ENCODE measurements around the gene CDC42BPB.

CDC42BPB gene

DNA sequence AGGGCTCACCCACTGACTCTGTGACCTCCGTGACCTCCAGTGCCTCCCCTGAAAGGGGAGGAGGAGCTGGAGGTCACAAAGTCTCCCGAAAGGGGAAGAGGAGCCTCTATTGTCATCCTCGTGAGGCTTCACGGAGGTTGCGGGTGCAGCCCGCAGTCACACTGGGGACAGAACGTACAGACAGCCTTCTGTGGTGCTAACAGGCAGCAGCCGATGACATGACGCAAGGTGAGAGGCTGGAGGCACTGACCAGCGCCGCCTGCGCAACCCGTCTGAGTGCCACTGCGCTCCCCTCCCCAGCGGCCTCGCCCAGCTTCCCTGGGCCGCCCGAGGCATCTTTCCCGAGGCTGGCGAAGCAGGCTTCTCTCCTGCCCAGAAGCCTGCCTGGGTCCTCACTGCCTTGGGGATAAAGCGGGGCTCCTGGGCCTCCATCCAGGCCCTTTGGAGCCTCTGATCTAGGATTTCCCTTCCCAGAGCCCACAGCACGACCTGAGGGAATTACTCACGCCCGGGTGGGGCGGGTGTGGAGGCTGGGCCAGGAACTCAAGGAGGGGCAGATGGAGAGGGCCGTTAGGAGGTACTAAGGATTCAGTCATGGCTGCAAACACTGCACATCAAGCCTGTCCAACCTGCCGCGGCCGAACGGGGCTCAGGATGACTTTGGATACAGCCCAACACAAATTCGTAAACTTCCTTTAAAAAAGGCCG is 14.3 kb upstream of the CDC42BPB start:
- Histone ChIP-seq H3K9me3 (ENCODE audit: insufficient read depth, low read length, severe bottlenecking) (no peaks in the 10 kb centered on the region), H3K27ac (ENCODE audit: low read length) (no peak overlapping the region), H3K79me2 (ENCODE audit: insufficient read depth, low read length) (no peaks in the 10 kb centered on the region), H3K4me3 (ENCODE audit: low read depth in 1 of 2, low read length in 2 of 2) (no peak overlapping the region), H2AFZ (ENCODE audit: low read depth, low read length) (no peak overlapping the region), H3K9ac (ENCODE audit: low read depth, low read length) (no peak overlapping the region), H3K4me2 (ENCODE audit: insufficient read depth, low read length) (no peak overlapping the region), H3K36me3 (ENCODE audit: insufficient read depth, low read length) (no peaks in the 10 kb centered on the region), H4K20me1 (ENCODE audit: insufficient read depth, low read length) (peaks cover 3% of the 10 kb centered on the region; the same call in 1 of the 2 replicates), H3K4me1 (ENCODE audit: insufficient read depth, low read length) (peaks cover 11% of the 10 kb centered on the region), H3K27me3 (ENCODE audit: insufficient read depth, low read length, poor library complexity) (peaks cover 9% of the 10 kb centered on the region)
- no peak for ATAC-seq (ENCODE audit: insufficient read depth, low read depth)
- DNase-seq = no peak
- no peak for TF ChIP-seq EZH2 (IDR thresholded peaks at IDR 0.05; ENCODE audit: borderline replicate concordance, low read depth, low read length, severe bottlenecking)
- TF ChIP-seq CTCF (IDR thresholded peaks at IDR 0.05; ENCODE audit: borderline replicate concordance, extremely low read depth, low read length, poor library complexity, severe bottlenecking) = no peak

DNA sequence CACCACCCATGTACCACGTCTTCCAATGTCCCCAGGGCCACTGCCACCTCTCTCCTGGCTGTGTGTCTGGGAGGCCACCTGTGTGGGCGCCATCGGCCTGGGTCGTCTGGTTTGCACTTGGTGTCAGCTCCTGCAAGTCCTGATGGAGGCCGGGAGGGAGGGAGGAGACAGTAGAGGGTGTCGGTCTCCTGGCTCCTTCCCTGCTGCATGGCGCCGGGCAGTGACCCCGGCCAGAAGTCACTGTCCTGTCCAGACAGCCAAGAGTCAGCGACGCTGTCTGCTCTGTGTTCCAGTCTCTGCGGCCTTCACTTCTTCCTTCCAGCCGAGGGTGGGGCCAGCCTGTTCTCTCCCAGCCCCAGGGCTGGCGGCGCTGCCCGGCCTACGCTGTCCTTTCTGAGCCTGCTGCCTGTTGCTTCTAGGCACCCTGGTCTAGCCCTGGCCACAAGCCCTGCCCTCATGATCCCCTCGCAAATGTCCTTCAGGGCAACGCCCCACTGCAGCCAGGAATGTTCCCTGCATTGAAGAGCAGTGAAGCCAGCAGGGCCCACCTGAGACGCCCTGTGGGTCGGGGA is 13.7 kb upstream of the CDC42BPB start:
- no peak for ATAC-seq (ENCODE audit: insufficient read depth, low read depth)
- DNase-seq = no peak
- TF ChIP-seq CTCF (IDR thresholded peaks at IDR 0.05; ENCODE audit: borderline replicate concordance, extremely low read depth, low read length, poor library complexity, severe bottlenecking) (no peak), EZH2 (IDR thresholded peaks at IDR 0.05; ENCODE audit: borderline replicate concordance, low read depth, low read length, severe bottlenecking) (no peak)

DNA sequence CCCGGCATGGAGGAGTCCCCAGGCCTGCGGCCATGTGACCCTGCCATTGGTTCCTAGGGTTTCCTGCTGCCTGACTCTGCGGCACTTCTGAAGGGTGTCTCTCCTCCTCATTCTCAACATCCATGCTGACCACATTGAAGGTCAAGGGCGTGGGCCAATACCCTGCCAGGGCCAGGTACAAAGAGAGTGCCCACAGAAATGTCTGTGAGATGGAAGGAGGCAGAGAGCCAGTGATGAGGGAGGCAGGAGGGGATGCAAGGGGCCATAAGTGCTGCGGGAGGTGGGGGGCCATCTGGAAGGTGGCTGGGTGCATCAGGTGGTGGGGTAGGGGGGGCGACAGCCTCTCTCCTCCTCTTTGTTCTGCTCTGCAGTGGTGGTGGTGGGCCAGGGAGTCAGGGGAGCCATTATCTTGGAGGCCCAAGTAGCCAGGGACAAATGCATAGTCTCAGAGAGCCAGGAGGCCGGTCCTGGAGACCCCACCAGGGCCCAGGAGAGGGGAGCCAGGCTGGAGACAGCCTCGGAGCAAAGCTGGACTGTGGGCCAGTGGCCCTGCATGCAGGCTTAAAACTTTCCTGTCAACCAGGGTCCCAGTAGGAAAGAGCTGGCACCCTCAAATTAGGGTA is 13.0 kb upstream of the CDC42BPB start:
- Histone ChIP-seq H4K20me1 (ENCODE audit: insufficient read depth, low read length) (peaks cover 3% of the 10 kb centered on the region; the same call in 1 of the 2 replicates), H3K4me3 (ENCODE audit: low read depth in 1 of 2, low read length in 2 of 2) (no peak overlapping the region), H3K9me3 (ENCODE audit: insufficient read depth, low read length, severe bottlenecking) (no peaks in the 10 kb centered on the region), H3K4me1 (ENCODE audit: insufficient read depth, low read length) (peaks cover 3% of the 10 kb centered on the region), H2AFZ (ENCODE audit: low read depth, low read length) (no peak overlapping the region), H3K79me2 (ENCODE audit: insufficient read depth, low read length) (no peaks in the 10 kb centered on the region), H3K27me3 (ENCODE audit: insufficient read depth, low read length, poor library complexity) (peaks cover 6% of the 10 kb centered on the region), H3K27ac (ENCODE audit: low read length) (no peak overlapping the region), H3K9ac (ENCODE audit: low read depth, low read length) (no peak overlapping the region), H3K4me2 (ENCODE audit: insufficient read depth, low read length) (no peak overlapping the region), H3K36me3 (ENCODE audit: insufficient read depth, low read length) (no peaks in the 10 kb centered on the region)
- ATAC-seq (ENCODE audit: insufficient read depth, low read depth) (no peak), DNase-seq (no peak)
- TF ChIP-seq EZH2 (IDR thresholded peaks at IDR 0.05; ENCODE audit: borderline replicate concordance, low read depth, low read length, severe bottlenecking) = no peak
- TF ChIP-seq CTCF (IDR thresholded peaks at IDR 0.05; ENCODE audit: borderline replicate concordance, extremely low read depth, low read length, poor library complexity, severe bottlenecking) = no peak

More for the DNA sequence above, 13.7 kb upstream of the CDC42BPB start:
- Histone ChIP-seq H3K27me3 (ENCODE audit: insufficient read depth, low read length, poor library complexity) (peaks cover 9% of the 10 kb centered on the region), H3K4me2 (ENCODE audit: insufficient read depth, low read length) (no peak overlapping the region), H3K36me3 (ENCODE audit: insufficient read depth, low read length) (no peaks in the 10 kb centered on the region), H4K20me1 (ENCODE audit: insufficient read depth, low read length) (peaks cover 3% of the 10 kb centered on the region; the same call in 1 of the 2 replicates), H3K4me1 (ENCODE audit: insufficient read depth, low read length) (peaks cover 9% of the 10 kb centered on the region), H3K27ac (ENCODE audit: low read length) (no peak overlapping the region), H3K9me3 (ENCODE audit: insufficient read depth, low read length, severe bottlenecking) (no peaks in the 10 kb centered on the region), H3K9ac (ENCODE audit: low read depth, low read length) (no peak overlapping the region), H3K79me2 (ENCODE audit: insufficient read depth, low read length) (no peaks in the 10 kb centered on the region), H3K4me3 (ENCODE audit: low read depth in 1 of 2, low read length in 2 of 2) (no peak overlapping the region), H2AFZ (ENCODE audit: low read depth, low read length) (no peak overlapping the region)

All from DND-41 (cell line).